Left lung (tissue), 10 donors: ENCODE data around the gene HDHD5. TPM values are rescaled to one million over a fixed set of nuclear protein-coding genes. Genes with fewer than 3 reads are reported as not detected.

ENCODE experiments used
- ATAC-seq: fragments of 200-7000 bp; cut with Tn5 transposase; one replicate; pipeline ENCODE4 v1.9.1; 2020; ENCODE audit warnings: moderate library complexity
- DNase-seq, 4 donors: peaks; one replicate each; pipeline ENCODE4 v3.0.0-alpha.2; 2013 to 2020
- H3K27ac ChIP-seq, 2 donors: fragments of 200-600 bp; sonication (generic) in 1 of 2; one replicate each; pipeline versions ENCODE4 v1.5.0 to v1.8.0; 2020 to 2021
- H3K27me3 ChIP-seq, 2 donors: fragments of 200-600 bp; sonication (generic) in 1 of 2; one replicate each; pipeline versions ENCODE4 v1.5.0 to v1.8.0; 2020 to 2021
- H3K36me3 ChIP-seq, 2 donors: fragments of 200-600 bp; sonication (generic) in 1 of 2; one replicate each; pipeline versions ENCODE4 v1.5.0 to v1.8.0; 2020 to 2021
- H3K4me1 ChIP-seq, 2 donors: fragments of 200-600 bp; one replicate each; pipeline ENCODE4 v1.8.0; 2021
- H3K4me3 ChIP-seq, 2 donors: fragments of 200-600 bp; sonication (generic) in 1 of 2; one replicate each; pipeline versions ENCODE4 v1.5.0 to v1.8.0; 2020 to 2021; ENCODE audit warnings: mild to moderate bottlenecking in 1 of 2
- H3K9me3 ChIP-seq, 2 donors: fragments of 200-600 bp; sonication (generic) in 1 of 2; one replicate each; pipeline versions ENCODE4 v1.5.0 to v1.8.0; 2020 to 2021
- CTCF ChIP-seq, 2 donors: fragments of 200-600 bp; sonication (generic) in 1 of 2; IDR thresholded peaks; one replicate each; pipeline versions ENCODE4 v1.5.0 to v1.8.0; 2021; ENCODE audit warnings: antibody characterized with exemption in 2 of 2
- intact Hi-C, 2 donors: fragments of 100-400 bp; cut with DNase I; formaldehyde crosslinking; loops; one replicate each; pipeline versions ENCODE4 v1.11.2 to v1.14.2; 2022
- polyA plus RNA-seq, 6 donors: library from polyadenylated mRNA; unstranded; fragments of 120-200 nt; gene quantifications; one replicate each; pipeline ENCODE4 v1.2.1, GENCODE V29; 2013; ENCODE audit not compliant: insufficient read length in 6 of 6
- total RNA-seq, 2 donors: library from RNA; stranded (reverse); fragmentation: NEBNext Ultra II Directional; extraction: Animal tissue kit (Norgen Biotek cat#: 25700); gene quantifications; one replicate each; pipeline ENCODE4 v1.2.1, GENCODE V29; 2021
- donor health status: DM: no; HTN: yes; CAD: no.
- donor health status: DM: no; HTN: no; CAD: no.

The HDHD5 gene
- total and polyA plus RNA-seq, 8 donors: 18.1 to 38.9 (median 34.1) TPM

- peaks cover 0 to 94% of the 10 kb centered on the region in 2 donors for H3K36me3 ChIP-seq
- intact Hi-C loops: no loop called here
- no peaks in the 10 kb centered on the region for H3K27me3 ChIP-seq
- no peaks in the 10 kb centered on the region for H3K9me3 ChIP-seq
- peaks cover 0 to 88% of the 10 kb centered on the region in 2 donors for H3K4me1 ChIP-seq
- no peak overlapping the region for H3K4me3 ChIP-seq
- no peak for TF ChIP-seq CTCF (IDR thresholded peaks at IDR 0.05)
- no peak for ATAC-seq
- no peak for DNase-seq
- H3K27ac ChIP-seq: peak overlapping the region in 1 of 2 donors; percentile 87
These were observed 53.6 kb downstream of the HDHD5 start for GRCh38 chr22:17105143-17106129.

DNA sequence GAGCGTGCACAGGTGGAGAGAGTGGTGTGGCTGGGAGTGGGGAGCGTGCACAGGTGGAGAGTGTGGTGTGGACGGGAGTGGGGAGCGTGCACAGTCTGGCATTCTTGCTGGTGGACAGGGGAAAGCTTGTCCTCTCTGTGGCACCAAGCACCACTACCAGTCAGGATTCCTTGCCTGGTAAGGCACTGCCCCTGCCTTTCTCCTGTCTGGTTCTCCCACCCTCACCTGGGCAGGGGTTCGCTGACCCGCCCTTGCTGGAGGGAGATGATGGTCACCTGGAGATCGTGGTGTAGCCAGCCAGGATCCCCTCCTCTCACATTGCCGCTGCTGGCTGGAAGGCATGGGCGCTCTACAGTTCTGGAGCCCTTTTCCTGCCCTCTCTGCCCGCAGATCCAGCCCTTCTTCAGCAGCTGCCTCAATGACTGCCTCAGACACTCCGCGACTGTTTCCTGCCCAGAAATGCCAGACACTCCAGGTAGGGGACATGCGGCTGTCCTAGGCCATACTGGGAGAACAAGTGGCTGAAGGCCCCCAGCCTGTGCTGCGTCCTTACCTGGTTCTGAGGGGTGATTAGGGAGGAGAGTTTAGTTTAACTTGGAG, 54.6 kb downstream of the HDHD5 start:
- ATAC-seq (no peak), DNase-seq (no peak)
- intact Hi-C loops: no loop called here
- Histone ChIP-seq H3K27me3 (no peaks in the 10 kb centered on the region), H3K27ac (peak overlapping the region in 1 of 2 donors; percentile 87), H3K4me3 (no peak overlapping the region), H3K4me1 (peaks cover 0 to 88% of the 10 kb centered on the region in 2 donors), H3K36me3 (peaks cover 0 to 94% of the 10 kb centered on the region in 2 donors), H3K9me3 (no peaks in the 10 kb centered on the region)
- no peak for TF ChIP-seq CTCF (IDR thresholded peaks at IDR 0.05)

GRCh38 chr22:17103351-17103750, 55.7 kb downstream of the HDHD5 start:
- intact Hi-C loops: no loop called here
- no peak for TF ChIP-seq CTCF (IDR thresholded peaks at IDR 0.05)
- Histone ChIP-seq H3K27me3 (no peaks in the 10 kb centered on the region), H3K27ac (peak overlapping the region in 1 of 2 donors; percentile 85), H3K36me3 (peaks cover 0 to 94% of the 10 kb centered on the region in 2 donors), H3K9me3 (no peaks in the 10 kb centered on the region), H3K4me3 (no peak overlapping the region), H3K4me1 (peaks cover 0 to 89% of the 10 kb centered on the region in 2 donors)
- DNase-seq (no peak), ATAC-seq (no peak)

DNA sequence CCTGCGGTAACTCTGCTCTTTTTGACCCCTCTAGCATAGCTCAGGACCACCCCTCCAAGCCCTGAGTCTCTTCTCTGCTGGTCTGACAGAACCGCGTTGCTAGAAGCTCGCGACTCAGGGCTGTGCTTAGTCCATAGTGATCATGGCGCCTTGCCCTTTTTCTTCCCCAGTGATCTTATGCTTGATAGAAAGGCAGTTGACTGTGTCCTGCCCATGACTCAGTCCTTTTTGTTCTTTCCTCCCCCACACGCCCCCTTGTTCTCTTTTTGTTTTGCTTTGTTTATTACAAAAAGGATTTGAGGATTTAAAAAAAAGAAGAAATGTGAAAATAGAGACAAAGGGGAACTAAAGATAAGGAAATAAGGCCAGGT, 56.8 kb downstream of the HDHD5 start:
- peaks cover 0 to 89% of the 10 kb centered on the region in 2 donors for H3K4me1 ChIP-seq
- H3K9me3 ChIP-seq: no peaks in the 10 kb centered on the region
- DNase-seq: no peak
- TF ChIP-seq CTCF (IDR thresholded peaks at IDR 0.05): no peak
- no peaks in the 10 kb centered on the region for H3K27me3 ChIP-seq
- peak overlapping the region in 1 of 2 donors; percentile 85 for H3K27ac ChIP-seq
- H3K36me3 ChIP-seq: peaks cover 0 to 94% of the 10 kb centered on the region in 2 donors
- intact Hi-C loops: no loop called here
- H3K4me3 ChIP-seq: no peak overlapping the region
- no peak for ATAC-seq
